Measurements from ENCODE around the gene RPAP2. TPM values are rescaled to one million over a fixed set of nuclear protein-coding genes. Genes with fewer than 3 reads are reported as not detected.

RPAP2 gene
- total and polyA plus RNA-seq, 2 of the 8 experiments (the other 6 are each of a cell fraction or from before 2014, with no cell fraction given), result 7.9 to 28.4 TPM

- CTCF ChIA-PET (ENCODE audit: partially characterized antibody), result interaction anchor here (1.1 to 1.2 kb wide), 2 partner anchors 59 to 410 kb away, joined by 3 read pairs; no protein-coding TSS in a partner anchor
- Histone ChIP-seq H2BK20ac (ENCODE audit: low read length) (no peak overlapping the region), H3K4me1 (replicated peaks in 1 of 4; ENCODE audit: control insufficient read depth in 3 of 4, insufficient read depth in 4 of 4, low read length in 3 of 4) (no peaks in the 10 kb centered on the region), H2BK120ac (replicated peaks; ENCODE audit: low read depth, low read length) (no peak overlapping the region), H3K23me2 (ENCODE audit: low read depth, low read length) (no peaks in the 10 kb centered on the region), H3K18ac (ENCODE audit: extremely low read depth, low read length) (no peak overlapping the region), H2AFZ (ENCODE audit: low read length) (no peak overlapping the region), H3K79me2 (ENCODE audit: control insufficient read depth in 1 of 2, insufficient read depth in 2 of 2, low read length in 2 of 2) (no peaks in the 10 kb centered on the region), H3K27me3 (replicated peaks in 1 of 4; ENCODE audit: control insufficient read depth in 3 of 4, extremely low read depth in 1 of 4, insufficient read depth in 3 of 4, low read length in 3 of 4) (no peaks in the 10 kb centered on the region), H3K14ac (ENCODE audit: insufficient read length) (no peak overlapping the region), H3K4ac (replicated peaks; ENCODE audit: insufficient read length, low read depth, low read length) (no peak overlapping the region), H3K56ac (replicated peaks; ENCODE audit: insufficient read length, low read depth, low read length) (no peak overlapping the region), H3K36me3 (ENCODE audit: control insufficient read depth in 2 of 4, insufficient read depth in 4 of 4, low read length in 3 of 4) (no peaks in the 10 kb centered on the region), H2BK12ac (ENCODE audit: low read depth, low read length) (no peak overlapping the region), H3K79me1 (ENCODE audit: low read depth, low read length) (no peaks in the 10 kb centered on the region), H2BK15ac (ENCODE audit: low read length) (no peak overlapping the region), H4K20me1 (replicated peaks in 1 of 2; ENCODE audit: control insufficient read depth in 1 of 2, insufficient read depth in 2 of 2, low read length in 2 of 2) (no peaks in the 10 kb centered on the region), H3K9ac (replicated peaks in 1 of 4; ENCODE audit: extremely low read depth in 1 of 4, low read depth in 3 of 4, low read length in 3 of 4) (no peak overlapping the region), H4K8ac (ENCODE audit: extremely low read depth, insufficient read depth, low read length) (no peak overlapping the region), H3K9me3 (ENCODE audit: insufficient read depth in 2 of 2, low read depth in 1 of 2, low read length in 1 of 2) (no peaks in the 10 kb centered on the region), H2BK5ac (ENCODE audit: low read depth, low read length) (no peak overlapping the region), H3K4me3 (ENCODE audit: extremely low read depth in 1 of 4, insufficient read depth in 2 of 4, low read depth in 3 of 4, low read length in 4 of 4) (no peak overlapping the region), H3K4me2 (ENCODE audit: insufficient read depth in 1 of 2, low read depth in 2 of 2, low read length in 2 of 2) (no peak overlapping the region), H4K91ac (replicated peaks; ENCODE audit: insufficient read length, low read length) (no peak overlapping the region), H4K5ac (ENCODE audit: insufficient read length, low read depth, low read length) (no peak overlapping the region), H3K23ac (ENCODE audit: insufficient read length) (no peak overlapping the region), H3K27ac (ENCODE audit: low read depth, low read length) (no peak overlapping the region), H2AK5ac (ENCODE audit: low read depth, low read length) (no peak overlapping the region)
- POLR2A ChIA-PET (ENCODE audit: partially characterized antibody), result no interaction called here
- FAIRE-seq (no peak), DNase-seq (ENCODE audit: low read depth in 1 of 2, low spot score in 2 of 2) (no peak)
- 64% methylated on average over 3 of the region's 3 CpGs; no CpG with 5 or more reads in 1 of the 2 experiments for WGBS, 2 experiments (ENCODE audit: extremely low coverage in 1 of 2, insufficient coverage in 1 of 2, insufficient read length in 1 of 2, insufficient replicate concordance in 2 of 2, low coverage in 1 of 2, low lambda C conversion rate in 2 of 2, missing lambda C conversion rate in 1 of 2)
- TF ChIP-seq TAF7 (optimal IDR thresholded peaks at IDR 0.05; ENCODE audit: borderline replicate concordance, low read depth, low read length), result no peak
- TF ChIP-seq JUN (IDR thresholded peaks at IDR 0.05; ENCODE audit: low read depth, low read length), result no peak
- no peak for TF ChIP-seq RBBP5 (IDR thresholded peaks at IDR 0.05; ENCODE audit: borderline replicate concordance, low read depth, low read length)
- TF ChIP-seq RFX5 (IDR thresholded peaks at IDR 0.05; ENCODE audit: borderline replicate concordance, low read depth, low read length), result no peak
- TF ChIP-seq CBX5 (IDR thresholded peaks at IDR 0.05; ENCODE audit: low read depth, low read length), result no peak
- TF ChIP-seq CHD2 (IDR thresholded peaks at IDR 0.05; ENCODE audit: low read length), result no peak
- TF ChIP-seq, protein P1, sequence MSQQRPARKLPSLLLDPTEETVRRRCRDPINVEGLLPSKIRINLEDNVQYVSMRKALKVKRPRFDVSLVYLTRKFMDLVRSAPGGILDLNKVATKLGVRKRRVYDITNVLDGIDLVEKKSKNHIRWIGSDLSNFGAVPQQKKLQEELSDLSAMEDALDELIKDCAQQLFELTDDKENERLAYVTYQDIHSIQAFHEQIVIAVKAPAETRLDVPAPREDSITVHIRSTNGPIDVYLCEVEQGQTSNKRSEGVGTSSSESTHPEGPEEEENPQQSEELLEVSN (IDR thresholded peaks at IDR 0.05), result no peak
- no peak for TF ChIP-seq MAFK (IDR thresholded peaks at IDR 0.05; ENCODE audit: low read depth, low read length)
- TF ChIP-seq CEBPB (IDR thresholded peaks at IDR 0.05; ENCODE audit: low read depth, low read length), result no peak
- no peak for TF ChIP-seq NRF1 (IDR thresholded peaks at IDR 0.05; ENCODE audit: low read depth, low read length)
- TF ChIP-seq BACH1 (IDR thresholded peaks at IDR 0.05; ENCODE audit: low read length), result no peak
- TF ChIP-seq YY1 (IDR thresholded peaks at IDR 0.05; ENCODE audit: low read depth, low read length), result no peak
- no peak for TF ChIP-seq RNF2 (IDR thresholded peaks at IDR 0.05; ENCODE audit: borderline replicate concordance, low read depth, low read length, missing control alignments, poor library complexity, severe bottlenecking)
- TF ChIP-seq EGR1 (IDR thresholded peaks at IDR 0.05; ENCODE audit: borderline replicate concordance, low read depth, low read length), result no peak
- TF ChIP-seq ZNF274 (IDR thresholded peaks at IDR 0.05; ENCODE audit: borderline replicate concordance, extremely low read depth, low read length), result no peak
Observed at GRCh38 chr1:92410706-92411105, 111.8 kb downstream of the RPAP2 start.

All from H1 (cell line).